ENCODE results near the gene MAPK4.
"Not testable (repeated sequence)": the region's sequence is repeated elsewhere in the genome, so short reads cannot be mapped to it uniquely, and the experiment has no call there.

MAPK4 gene

GRCh38 chr18:50559752-50560680 lies at the start of gene MAPK4:
Gene MAPK4, plus strand, starts transcription at chr18:50560087. Its CDS starts 103,872 bp downstream, at chr18:50663959.
- no peak for DNase-seq (ENCODE audit: low spot score)

- not testable (repeated sequence) for DNase-seq (ENCODE audit: low spot score)
Measured at GRCh38 chr18:50517277-50517676, 42.6 kb upstream of the MAPK4 start.

GRCh38 chr18:50518787-50519546 lies 40.9 kb upstream of the MAPK4 start:
- DNase-seq (ENCODE audit: low spot score), result no peak

- no peak for DNase-seq (ENCODE audit: low spot score)
Measured at GRCh38 chr18:50523165-50523564, 36.7 kb upstream of the MAPK4 start.

- no peak for DNase-seq (ENCODE audit: low spot score)
Measured at GRCh38 chr18:50527636-50528307, 32.1 kb upstream of the MAPK4 start.

- DNase-seq (ENCODE audit: low spot score), result no peak
Measured at GRCh38 chr18:50528806-50529205, 31.1 kb upstream of the MAPK4 start.

- not testable (repeated sequence) for DNase-seq (ENCODE audit: low spot score)
Measured at GRCh38 chr18:50533822-50534221, 26.1 kb upstream of the MAPK4 start.

- not testable (repeated sequence) for DNase-seq (ENCODE audit: low spot score)
Measured at GRCh38 chr18:50544476-50544875, 15.4 kb upstream of the MAPK4 start.

GRCh38 chr18:50545936-50546335 lies 14.0 kb upstream of the MAPK4 start:
- no peak for DNase-seq (ENCODE audit: low spot score)

- DNase-seq (ENCODE audit: low spot score), result no peak
Measured at GRCh38 chr18:50548160-50548559, 11.7 kb upstream of the MAPK4 start.

- DNase-seq (ENCODE audit: low spot score), result not testable (repeated sequence)
Measured at GRCh38 chr18:50551651-50552050, 8.2 kb upstream of the MAPK4 start.

- DNase-seq (ENCODE audit: low spot score), result no peak
Measured at GRCh38 chr18:50558157-50558556, 1.7 kb upstream of the MAPK4 start.

- DNase-seq (ENCODE audit: low spot score), result no peak
Measured at GRCh38 chr18:50558948-50559751, 737 bp upstream of the MAPK4 start.

- DNase-seq (ENCODE audit: low spot score), result no peak
Measured at GRCh38 chr18:50560681-50561629, 1.1 kb downstream of the MAPK4 start.

- not testable (repeated sequence) for DNase-seq (ENCODE audit: low spot score)
Measured at GRCh38 chr18:50562258-50562657, 2.4 kb downstream of the MAPK4 start.

- no peak for DNase-seq (ENCODE audit: low spot score)
Measured at GRCh38 chr18:50562686-50563085, 2.8 kb downstream of the MAPK4 start.

- DNase-seq (ENCODE audit: low spot score), result no peak
Measured at GRCh38 chr18:50563376-50563775, 3.5 kb downstream of the MAPK4 start.

GRCh38 chr18:50569930-50570329 lies 10.0 kb downstream of the MAPK4 start:
- no peak for DNase-seq (ENCODE audit: low spot score)

GRCh38 chr18:50571606-50572005 lies 11.7 kb downstream of the MAPK4 start:
- DNase-seq (ENCODE audit: low spot score), result no peak

GRCh38 chr18:50573196-50573595 lies 13.3 kb downstream of the MAPK4 start:
- DNase-seq (ENCODE audit: low spot score), result not testable (repeated sequence)
